HG03108 (cell line): ENCODE data around the gene ERO1B.
"Not testable (repeated sequence)": the region's sequence is repeated elsewhere in the genome, so short reads cannot be mapped to it uniquely, and the experiment has no call there.

Experiments used
- ATAC-seq: cut with Tn5 transposase; IDR thresholded peaks from one replicate; pipeline ENCODE4 v1.9.1; 2021; ENCODE audit warnings: moderate library complexity; ENCODE audit not compliant: unreplicated experiment

Gene ERO1B, protein sequence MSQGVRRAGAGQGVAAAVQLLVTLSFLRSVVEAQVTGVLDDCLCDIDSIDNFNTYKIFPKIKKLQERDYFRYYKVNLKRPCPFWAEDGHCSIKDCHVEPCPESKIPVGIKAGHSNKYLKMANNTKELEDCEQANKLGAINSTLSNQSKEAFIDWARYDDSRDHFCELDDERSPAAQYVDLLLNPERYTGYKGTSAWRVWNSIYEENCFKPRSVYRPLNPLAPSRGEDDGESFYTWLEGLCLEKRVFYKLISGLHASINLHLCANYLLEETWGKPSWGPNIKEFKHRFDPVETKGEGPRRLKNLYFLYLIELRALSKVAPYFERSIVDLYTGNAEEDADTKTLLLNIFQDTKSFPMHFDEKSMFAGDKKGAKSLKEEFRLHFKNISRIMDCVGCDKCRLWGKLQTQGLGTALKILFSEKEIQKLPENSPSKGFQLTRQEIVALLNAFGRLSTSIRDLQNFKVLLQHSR

DNA sequence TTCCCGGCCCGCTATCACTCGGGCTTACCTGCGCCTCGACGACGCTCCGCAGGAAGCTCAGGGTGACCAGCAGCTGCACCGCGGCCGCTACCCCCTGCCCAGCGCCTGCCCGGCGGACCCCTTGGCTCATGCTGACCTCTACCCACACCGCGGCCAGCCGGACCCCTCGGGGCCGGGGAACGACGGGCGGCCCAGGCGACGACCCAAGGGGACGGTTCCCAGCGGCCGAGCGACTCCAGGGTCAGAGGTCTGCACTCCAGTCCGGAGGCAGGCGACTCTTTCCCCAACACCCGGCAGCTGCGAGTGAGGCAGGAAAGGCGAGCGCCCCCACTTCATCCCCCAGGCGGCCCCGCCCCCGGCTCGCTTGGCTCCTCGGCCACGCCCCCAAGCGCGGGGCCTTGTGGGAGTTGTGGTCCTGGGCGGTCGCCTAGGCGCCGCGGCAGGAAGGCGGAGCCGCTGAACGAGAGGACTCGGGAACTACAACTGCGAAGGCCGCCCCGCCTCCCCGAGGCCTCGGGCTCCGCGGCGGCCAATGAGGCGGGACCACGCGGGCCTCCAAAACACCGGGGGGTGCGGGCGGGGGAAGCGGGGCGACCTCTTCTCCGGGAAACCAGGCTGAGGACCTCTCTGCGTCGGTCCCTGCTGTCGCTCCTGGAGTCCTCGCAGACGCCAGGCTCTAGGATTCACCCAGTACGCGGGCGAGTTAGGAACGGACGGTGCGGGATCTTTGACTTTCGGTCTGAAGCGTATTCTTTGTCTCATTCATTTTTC is at the start of gene ERO1B:
TSS of gene ERO1B (minus strand) at position 305 of the 771 bp plus-strand sequence. CDS start at position 130, 175 bp downstream.
- peak; percentile 80 for ATAC-seq

DNA sequence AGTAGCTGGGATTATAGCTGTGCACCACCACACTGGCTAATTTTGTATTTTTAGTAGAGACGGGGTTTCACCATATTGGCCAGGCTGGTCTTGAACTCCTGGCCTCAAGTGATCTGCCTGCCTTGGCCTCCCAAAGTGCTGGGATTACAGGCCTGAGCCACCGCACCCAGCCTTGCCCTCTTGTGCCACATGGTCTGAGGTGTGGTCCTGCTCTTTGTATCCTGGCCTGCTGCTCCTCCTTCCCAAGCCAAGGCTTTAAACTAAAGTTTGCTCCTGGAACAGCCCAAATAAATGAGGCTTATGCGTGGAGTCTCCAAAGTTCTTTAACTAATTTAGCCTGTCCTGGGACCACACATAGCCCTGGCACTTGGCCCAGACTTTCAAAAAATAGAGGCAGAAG is 49.7 kb upstream of the ERO1B start:
- ATAC-seq, result not testable (repeated sequence)

DNA sequence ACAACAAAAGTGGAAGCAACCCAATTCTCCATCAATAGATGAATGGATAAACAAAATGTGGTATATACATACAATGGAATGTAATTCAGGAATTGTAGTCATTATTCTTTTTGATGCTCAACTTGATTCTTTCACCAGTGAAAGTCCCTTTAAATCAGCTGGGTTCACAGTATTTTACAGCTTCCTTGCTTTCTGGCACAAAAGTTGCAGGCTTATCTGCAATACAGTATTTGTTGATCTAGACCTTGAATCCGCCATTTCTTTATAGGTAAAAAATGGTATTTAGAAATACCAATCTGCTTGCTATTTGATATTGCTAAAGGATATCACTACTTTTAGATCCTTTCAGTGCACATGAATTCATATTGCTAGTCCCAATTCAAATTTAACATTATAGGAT is 44.7 kb upstream of the ERO1B start:
- no peak for ATAC-seq

DNA sequence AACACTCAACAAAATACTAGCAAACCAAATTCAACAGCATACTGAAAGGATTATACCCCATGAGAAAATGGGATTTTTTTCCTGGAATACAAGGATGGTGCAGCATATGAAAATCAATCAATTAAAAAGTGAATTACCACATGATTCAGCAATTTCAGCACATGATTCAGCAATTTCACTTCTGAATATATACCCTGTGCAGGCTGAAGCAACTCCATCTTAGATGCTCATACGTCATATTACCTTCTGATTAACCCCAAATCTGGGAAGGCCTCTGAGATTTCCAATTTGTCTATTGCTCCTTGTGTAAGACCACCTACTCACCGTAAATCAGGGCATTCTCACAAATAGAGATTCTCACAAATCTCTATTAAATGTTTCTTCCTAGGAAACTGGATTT is 43.8 kb upstream of the ERO1B start:
- ATAC-seq, result no peak

DNA sequence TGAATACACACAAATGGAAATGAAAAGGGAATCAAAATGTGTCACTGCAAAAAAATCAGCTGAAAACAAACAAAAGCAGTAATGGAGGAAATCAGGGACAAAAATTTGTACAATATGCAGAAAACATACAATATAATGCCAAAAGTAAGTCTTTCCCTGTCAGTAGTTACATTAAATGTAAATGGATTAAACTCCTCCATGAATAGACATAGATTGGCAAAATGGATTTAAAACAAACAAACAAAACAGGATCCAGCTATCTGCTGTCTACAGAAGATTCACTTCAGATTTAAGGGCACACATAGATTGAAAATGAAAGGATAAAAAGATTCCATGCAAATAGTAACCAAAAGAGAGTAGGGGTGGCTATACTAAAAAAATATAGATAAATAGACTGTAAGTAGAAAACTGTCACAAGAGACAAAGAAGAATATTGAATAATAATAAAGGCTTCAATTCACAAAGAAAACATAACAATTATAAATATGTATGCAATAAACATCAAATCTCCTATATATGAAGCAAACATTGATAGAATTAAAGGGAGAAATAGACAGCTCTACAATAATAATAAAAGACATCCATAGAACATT is 42.2 kb upstream of the ERO1B start:
- no peak for ATAC-seq

DNA sequence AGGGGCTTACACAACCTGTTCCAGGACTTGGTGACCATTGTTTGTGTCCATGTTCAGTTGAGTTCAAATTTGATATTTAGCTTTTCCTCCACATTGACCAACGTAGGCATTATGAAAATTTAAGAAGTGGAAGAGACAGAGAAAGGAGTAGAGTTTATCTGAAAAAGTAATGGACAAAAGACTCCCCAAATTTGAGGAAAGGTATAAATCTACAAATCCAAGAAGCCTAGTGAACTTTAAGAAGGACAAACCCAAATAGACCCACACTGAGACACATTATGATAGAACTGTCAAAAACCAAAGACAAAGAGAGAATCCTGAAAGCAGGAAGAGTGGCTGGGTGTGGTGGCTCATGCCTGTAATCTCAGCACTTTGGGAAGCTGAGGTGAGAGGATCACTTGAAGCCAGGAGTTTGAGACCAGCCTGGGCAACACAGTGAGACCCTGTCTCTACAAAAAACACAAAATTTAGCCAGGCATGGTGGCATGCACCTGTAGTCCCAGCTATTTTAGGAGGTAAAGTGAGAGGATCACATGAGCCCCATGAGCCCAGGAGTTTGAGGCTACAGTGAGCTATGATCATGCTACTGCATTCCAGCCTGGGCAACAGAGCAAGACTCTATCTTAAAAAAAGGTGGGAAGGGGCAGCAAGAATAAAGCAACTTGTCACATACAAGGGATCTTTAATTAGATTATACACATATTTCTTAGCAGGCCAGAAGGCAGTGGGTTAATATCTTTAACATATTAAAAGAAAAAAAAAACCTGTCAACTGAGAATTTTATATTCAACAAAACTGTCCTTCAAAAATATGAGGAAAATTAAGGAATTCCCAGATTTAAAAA is 41.0 kb upstream of the ERO1B start:
- ATAC-seq, result no peak

DNA sequence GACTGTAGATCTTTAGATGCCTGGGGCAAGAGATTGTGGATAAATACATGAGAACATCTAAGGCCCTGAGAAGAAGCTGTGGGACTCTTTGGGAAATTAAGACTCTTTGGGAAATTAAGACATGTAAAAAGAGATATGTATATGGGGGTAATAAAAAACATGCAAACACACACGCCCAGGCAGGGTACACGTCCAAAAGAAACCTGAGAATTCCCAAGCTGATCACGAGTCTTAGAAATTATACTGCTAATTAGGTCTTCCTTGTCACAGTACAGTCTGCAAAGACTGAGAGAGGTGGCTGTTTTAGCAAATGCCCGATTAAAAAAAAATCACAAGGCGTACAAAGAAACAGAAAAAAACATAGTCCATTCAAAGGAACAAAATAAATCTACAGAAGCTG is 39.3 kb upstream of the ERO1B start:
- ATAC-seq, result no peak

DNA sequence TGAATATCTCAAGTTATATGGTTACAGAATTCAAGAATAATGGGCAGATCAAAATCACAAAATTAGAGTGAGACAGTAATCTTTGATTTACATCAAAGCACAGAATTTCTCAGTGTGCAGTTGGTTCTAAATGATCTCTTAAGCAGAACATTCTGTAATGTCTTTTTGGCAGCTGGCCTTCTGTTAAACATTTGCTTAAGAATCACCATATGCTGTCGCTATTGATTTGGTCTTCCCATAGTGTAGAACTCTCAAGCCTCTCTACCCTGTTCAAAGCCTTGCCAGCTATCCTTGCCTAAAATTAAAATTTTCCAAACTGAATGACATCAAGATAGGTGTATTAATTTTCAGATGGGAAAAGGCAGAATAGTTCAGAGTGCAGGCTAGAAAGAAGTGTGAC is 38.9 kb upstream of the ERO1B start:
- no peak for ATAC-seq

DNA sequence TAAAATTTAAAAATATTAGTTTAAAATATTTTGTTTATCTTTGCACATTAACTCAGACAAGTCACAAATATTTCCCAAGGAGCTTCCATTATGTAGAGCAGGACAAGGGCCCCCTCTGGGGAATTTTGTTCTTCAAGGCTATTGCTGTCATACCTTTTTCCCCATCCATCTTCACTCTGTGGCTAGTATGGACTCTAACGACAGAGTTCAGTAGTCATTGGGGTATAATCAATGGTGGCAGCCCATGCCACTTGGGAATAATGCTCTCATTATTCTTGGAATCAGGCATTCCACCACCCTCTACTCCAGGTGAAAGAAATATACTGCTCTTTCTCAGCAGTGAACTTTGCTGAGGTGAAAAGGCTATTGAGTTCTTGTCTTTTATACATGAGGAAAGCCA is 38.5 kb upstream of the ERO1B start:
- ATAC-seq, result no peak

DNA sequence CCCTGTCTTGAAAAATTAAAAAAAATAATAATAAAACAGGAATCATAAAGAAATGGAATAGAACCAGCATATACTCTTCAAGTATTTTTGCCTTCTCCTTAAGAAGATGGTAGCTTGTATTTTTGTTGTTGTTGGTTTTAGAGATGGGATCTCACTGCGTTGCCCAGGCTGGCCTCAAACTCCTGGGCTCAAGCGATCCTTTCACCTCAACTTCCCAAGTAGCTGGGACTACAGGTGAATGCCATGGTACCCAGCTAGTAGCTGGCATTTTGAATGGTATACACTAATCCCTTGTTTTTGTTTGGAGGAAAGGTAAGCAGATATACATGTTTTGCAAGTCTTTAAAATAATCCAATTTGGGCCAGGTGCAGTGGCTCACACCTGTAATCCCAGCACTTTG is 34.7 kb upstream of the ERO1B start:
- ATAC-seq, result no peak

DNA sequence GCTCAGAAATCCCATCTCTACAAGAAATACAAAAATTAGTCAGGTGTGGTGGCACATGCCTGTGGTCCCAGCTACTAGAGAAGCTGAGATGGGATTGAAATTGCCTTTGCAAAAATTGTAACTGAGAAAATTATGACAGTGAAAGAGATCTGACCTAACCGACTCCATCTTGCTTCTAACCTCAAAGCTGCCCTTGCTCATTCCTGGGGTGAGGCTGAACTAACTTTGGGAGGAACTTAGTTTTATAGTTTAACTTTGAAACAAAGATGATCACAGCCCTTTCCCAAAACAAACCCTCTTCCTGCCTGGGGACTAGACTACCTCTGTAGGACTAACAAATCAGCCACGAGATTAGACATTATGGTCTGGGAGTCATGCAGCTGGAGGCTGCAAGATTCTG is 33.8 kb upstream of the ERO1B start:
- ATAC-seq, result no peak

DNA sequence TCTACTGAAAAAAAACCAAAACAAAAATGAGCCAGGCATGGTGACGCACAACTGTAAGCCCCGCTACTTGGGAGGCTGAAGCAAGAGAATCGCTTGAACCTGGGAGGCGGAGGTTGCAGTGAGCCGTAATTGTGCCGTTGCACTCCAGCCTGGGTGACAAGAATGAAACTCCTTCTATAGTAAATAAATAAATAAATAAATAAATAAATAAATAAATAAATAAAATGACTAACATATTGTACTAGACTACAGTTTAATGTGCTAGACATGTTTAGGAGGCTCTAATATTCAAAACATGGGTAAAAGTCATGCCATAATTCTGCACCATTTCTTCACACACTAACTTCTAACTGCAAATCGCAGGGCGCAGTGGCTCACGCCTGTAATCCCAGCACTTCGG is 33.3 kb upstream of the ERO1B start:
- no peak for ATAC-seq

DNA sequence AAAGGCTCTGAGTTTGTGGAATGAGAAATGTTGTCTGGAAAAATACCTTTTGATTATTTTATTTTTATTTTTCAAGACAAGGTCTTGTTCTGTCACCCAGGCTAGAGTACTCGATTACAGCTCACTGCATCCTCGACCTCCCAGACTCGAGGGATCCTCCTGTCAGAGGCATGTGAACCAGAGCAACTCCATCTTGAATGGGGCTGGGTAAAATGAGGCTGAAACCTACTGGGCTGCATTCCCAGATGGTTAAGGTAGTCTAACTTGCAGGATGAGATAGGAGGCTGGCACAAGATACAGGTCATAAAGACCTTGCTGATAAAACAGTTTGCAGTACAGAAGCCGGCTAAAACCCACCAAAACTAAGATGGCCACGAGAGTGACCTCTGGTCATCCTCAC is 32.3 kb upstream of the ERO1B start:
- not testable (repeated sequence) for ATAC-seq

DNA sequence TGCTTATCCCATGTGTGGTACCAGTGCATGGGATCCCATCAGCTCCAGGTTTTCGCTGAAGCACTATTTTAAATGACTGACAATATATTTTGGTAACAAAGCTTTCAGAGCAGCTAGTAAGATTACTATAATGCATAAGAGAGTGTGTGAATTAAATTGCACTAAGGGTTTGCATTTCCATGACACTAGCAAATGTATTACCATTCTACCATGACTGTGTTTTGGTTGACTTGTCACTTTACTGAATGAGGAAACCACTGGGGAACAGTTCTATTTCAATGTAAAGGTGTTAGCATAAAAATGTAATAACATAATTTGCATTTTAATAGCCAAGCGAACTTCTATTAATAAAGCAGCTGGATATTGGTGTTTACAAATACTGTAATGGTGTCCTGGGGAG is 31.7 kb upstream of the ERO1B start:
- ATAC-seq, result no peak

DNA sequence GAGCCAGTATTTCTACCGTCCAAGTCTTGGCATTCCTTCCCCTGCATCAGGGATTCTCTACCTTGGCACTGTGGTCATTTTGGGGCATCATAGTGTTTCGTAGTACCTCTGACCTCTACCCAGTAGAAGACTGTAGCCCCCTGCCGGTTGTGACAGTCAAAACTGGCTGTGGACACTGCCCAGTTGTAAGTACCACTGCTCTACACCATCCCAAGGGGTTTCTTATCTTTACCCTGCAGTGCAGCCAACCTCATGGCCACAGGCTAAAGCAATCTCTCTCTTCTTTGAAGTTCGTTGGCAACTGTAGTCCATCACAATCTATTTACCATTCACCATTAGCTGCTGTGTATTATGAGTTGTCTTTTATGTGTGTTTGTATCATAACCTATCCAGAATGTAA is 29.3 kb upstream of the ERO1B start:
- ATAC-seq, result no peak

DNA sequence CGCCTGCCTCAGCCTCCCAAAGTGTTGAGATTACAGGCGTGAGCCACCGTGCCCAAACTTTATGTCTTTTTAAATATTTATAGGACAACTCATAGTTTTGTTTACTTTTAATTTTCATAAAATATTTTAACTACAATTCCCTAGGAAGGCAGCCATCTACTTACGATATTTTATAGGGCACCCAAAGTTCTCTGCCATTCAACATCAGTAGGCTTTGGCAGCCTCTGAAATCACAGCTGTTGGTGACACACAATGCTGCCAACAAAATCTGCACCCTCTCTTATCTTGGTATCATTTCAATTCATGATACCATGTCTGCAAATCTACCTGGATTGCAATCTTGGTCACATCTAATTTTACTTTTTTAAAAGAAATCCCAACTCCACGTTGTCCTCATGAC is 27.1 kb upstream of the ERO1B start:
- no peak for ATAC-seq

DNA sequence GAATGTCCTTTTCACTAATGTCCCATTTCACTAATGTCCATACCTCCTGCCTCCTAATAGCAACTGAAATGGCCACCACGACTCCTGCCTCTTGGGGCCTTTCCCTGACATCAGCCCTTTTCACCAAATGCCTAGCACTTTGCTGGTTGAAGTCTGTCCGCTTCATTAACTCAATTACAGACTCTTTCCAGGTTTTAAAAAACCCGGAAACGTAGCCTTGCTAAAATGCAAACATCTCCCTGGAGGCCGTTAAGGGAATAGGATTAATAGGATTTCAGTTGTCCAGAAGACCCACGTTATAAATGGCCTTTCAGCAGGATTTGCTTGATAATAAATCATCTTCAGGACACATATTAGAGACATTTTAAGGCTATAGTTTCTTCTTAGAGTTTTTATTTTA is 25.7 kb upstream of the ERO1B start:
- no peak for ATAC-seq

DNA sequence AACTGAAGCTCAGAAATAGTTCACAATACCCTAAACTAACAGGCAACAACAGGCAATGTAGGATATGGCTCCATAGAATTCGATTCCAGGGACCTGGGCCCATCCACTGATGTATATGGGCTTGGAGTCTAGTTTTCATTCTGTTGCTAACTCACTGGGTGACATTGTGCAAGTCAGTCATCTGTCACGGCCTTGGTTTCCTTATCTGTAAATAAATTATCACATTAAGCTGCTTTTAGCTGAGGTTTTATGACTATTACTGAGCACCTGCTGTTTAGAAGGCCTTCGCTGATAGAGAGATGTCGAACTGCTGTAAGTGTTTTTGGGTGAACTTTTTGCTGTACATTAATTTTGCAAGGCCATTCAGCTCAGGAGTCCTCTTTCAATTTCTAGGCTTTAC is 22.9 kb upstream of the ERO1B start:
- ATAC-seq, result no peak

DNA sequence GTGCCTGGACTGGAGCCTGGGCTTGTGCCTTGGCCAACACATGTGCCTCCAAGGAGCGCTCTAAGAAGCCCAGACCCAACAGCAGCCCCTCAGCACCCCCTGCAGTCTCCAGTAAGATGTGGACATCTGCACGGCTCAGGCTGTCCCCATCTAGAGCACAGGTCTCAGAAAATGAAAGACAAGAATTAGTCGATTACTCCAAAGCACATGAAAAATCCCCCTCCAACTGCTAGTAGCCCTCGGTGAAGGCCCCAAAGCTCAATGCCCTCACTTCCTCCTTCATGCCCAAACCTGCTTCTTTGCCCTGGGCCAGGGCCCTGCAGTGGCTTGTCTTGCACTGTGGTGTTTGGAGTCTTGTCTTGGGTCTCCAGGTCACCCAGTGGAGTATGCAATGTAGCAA is 21.9 kb upstream of the ERO1B start:
- ATAC-seq, result peak; percentile 58

DNA sequence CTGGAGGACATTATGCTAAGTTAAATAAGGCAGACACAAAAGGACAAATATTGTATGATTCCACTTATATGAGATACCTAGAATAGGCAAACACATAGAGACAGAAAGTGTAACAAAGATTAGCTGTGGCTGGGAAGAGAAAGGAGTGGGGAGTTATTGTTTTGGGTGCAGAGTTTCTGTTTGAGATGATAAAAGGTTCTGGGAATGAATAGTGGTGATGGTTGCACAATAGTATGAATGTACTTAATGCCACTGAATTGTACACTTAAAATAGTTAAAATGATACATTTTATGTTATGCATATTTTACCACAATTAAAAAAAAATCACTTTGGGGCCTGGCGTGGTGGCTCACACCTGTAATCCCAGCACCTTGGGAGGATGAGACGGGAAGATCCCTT is 21.2 kb upstream of the ERO1B start:
- ATAC-seq, result no peak

DNA sequence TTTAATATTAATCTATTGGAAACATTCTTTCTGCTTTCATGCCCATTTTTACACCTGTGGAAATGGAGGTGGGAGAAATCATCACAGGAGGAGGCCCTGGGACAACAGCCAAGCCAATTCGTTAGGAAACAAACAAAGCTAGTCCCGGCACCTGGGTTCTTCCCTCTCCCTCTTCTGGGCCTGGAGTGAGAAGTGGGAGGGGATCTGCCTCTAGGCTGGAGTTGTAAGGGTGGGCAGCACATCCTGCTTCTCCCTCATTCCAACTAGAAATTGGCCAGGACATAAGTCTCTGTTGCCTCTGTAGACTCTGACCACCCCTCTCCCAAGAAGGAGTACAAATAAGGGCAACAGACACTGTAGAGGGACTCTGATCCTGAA is 20.2 kb upstream of the ERO1B start:
- ATAC-seq, result no peak
